ENCODE results near the gene ETNPPL. TPM values are rescaled to one million over a fixed set of nuclear protein-coding genes. Genes with fewer than 3 reads are reported as not detected.

ETNPPL gene
- total and polyA plus RNA-seq, 2 of the 13 experiments (the other 11 are each of a cell fraction or from before 2014, with no cell fraction given): 1.4 to 6.0 TPM

GRCh38 chr4:108700081-108700757, 62.6 kb downstream of the ETNPPL start:
- DNase-seq (ENCODE audit: low spot score): no peak
- no peaks in the 10 kb centered on the region for H3K27me3 ChIP-seq (ENCODE audit: control insufficient read depth in 1 of 2, insufficient read depth in 2 of 2, low read length in 2 of 2)
- intact Hi-C loops (cut with micrococcal nuclease; ENCODE audit: unreplicated experiment) (no loop called here), in situ Hi-C loops (cut with HindIII; ENCODE audit: extremely low pct_ligation_motif_present, low pct_unique_long_range_greater_than_20kb) (no loop called here)
- H3K4me2 ChIP-seq (ENCODE audit: low read depth, low read length): no peak overlapping the region
- no peaks in the 10 kb centered on the region for H3K79me2 ChIP-seq (ENCODE audit: insufficient read depth, low read length)
- no peaks in the 10 kb centered on the region for H4K20me1 ChIP-seq (ENCODE audit: insufficient read depth, low read length)
- WGBS (ENCODE audit: low lambda C conversion rate): 11% methylated on average over 1 of the region's 1 CpG
- no peaks in the 10 kb centered on the region for H3K36me3 ChIP-seq (replicated peaks in 1 of 2; ENCODE audit: control insufficient read depth in 1 of 2, insufficient read depth in 2 of 2, low read length in 2 of 2)
- BruUV-seq (replicated peaks): no TSS peak
- ChIA-PET CTCF (ENCODE audit: low intra/inter-chr PET ratio, low total read pairs) (no interaction called here), POLR2A (no interaction called here)
- TF ChIP-seq NR3C1 (CRISPR knock-in tag; IDR thresholded peaks at IDR 0.05) (no peak), IRF1 (CRISPR knock-in tag; IDR thresholded peaks at IDR 0.05; ENCODE audit: low read depth) (no peak), ZNF552 (CRISPR knock-in tag; IDR thresholded peaks at IDR 0.05; ENCODE audit: borderline replicate concordance) (no peak), ZBTB3 (CRISPR knock-in tag; IDR thresholded peaks at IDR 0.05; ENCODE audit: borderline replicate concordance, low read depth) (no peak), PBX2 (CRISPR knock-in tag; IDR thresholded peaks at IDR 0.05) (no peak), ZNF724P (CRISPR knock-in tag; IDR thresholded peaks at IDR 0.05; ENCODE audit: borderline replicate concordance) (no peak), SP140L (CRISPR knock-in tag; IDR thresholded peaks at IDR 0.05; ENCODE audit: borderline replicate concordance) (no peak), GLI4 (CRISPR knock-in tag; IDR thresholded peaks at IDR 0.05; ENCODE audit: borderline replicate concordance) (no peak), POLR2A (IDR thresholded peaks at IDR 0.05; ENCODE audit: insufficient read depth in 1 of 2, low read depth in 2 of 2, low read length in 2 of 2) (no peak), RFX5 (IDR thresholded peaks at IDR 0.05; ENCODE audit: low read depth, low read length) (no peak), KLF12 (CRISPR knock-in tag; IDR thresholded peaks at IDR 0.05; ENCODE audit: borderline replicate concordance) (no peak), CREBL2 (CRISPR knock-in tag; IDR thresholded peaks at IDR 0.05; ENCODE audit: borderline replicate concordance) (no peak), ZNF562 (CRISPR knock-in tag; IDR thresholded peaks at IDR 0.05; ENCODE audit: borderline replicate concordance) (no peak), SMAD3 (CRISPR knock-in tag; IDR thresholded peaks at IDR 0.05) (no peak), ATF5 (CRISPR knock-in tag; IDR thresholded peaks at IDR 0.05; ENCODE audit: low read depth) (no peak), SMC3 (IDR thresholded peaks at IDR 0.05; ENCODE audit: low read length) (no peak), ZNF747 (CRISPR knock-in tag; IDR thresholded peaks at IDR 0.05; ENCODE audit: borderline replicate concordance) (no peak), KLF13 (CRISPR knock-in tag; IDR thresholded peaks at IDR 0.05) (no peak)
- no peaks in the 10 kb centered on the region for H3K9me3 ChIP-seq (ENCODE audit: low read length)
- H2AFZ ChIP-seq (ENCODE audit: low read length): no peak overlapping the region
- H3K4me3 ChIP-seq (replicated peaks in 1 of 3; ENCODE audit: insufficient read depth in 1 of 3, low read depth in 2 of 3, low read length in 3 of 3): no peak overlapping the region
- no peak for FAIRE-seq
- no peak overlapping the region for H3K9ac ChIP-seq (ENCODE audit: insufficient read depth, low read depth, low read length)
- H3K27ac ChIP-seq (ENCODE audit: extremely low read length, insufficient read depth, low read length): no peak overlapping the region
- H3K4me1 ChIP-seq (ENCODE audit: insufficient read depth, low read length): no peaks in the 10 kb centered on the region
- ATAC-seq: no peak

Measured in HepG2 (cell line).